PC-9 (cell line): ENCODE results near the gene SLC35E3. TPM values are rescaled to one million over a fixed set of nuclear protein-coding genes. Genes with fewer than 3 reads are reported as not detected.
"Not testable (repeated sequence)": the region's sequence is repeated elsewhere in the genome, so short reads cannot be mapped to it uniquely, and the experiment has no call there.

ENCODE experiments used
- BruUV-seq: library from RNA; stranded (reverse); fragments of 400-500 nt; replicated peaks from 2 replicates; lab custom pipeline; 2021; lab: Mats Ljungman, UMichigan
- CTCF ChIA-PET: fragments of 300-600 bp; sonication (Branson Sonifier 250); formaldehyde crosslinking; loops from one replicate; lab custom pipeline; 2022; ENCODE audit warnings: antibody characterized with exemption; lab: Charles Lee
- POLR2A ChIA-PET: fragments of 300-600 bp; sonication (Branson Sonifier 250); formaldehyde crosslinking; loops from one replicate; lab custom pipeline; 2022; ENCODE audit warnings: antibody characterized with exemption; ENCODE audit not compliant: unreplicated experiment; lab: Charles Lee
- DNase-seq, 2 experiments: peaks; one replicate each; pipeline versions ENCODE4 v3.0.0 to v3.0.0-alpha.2; 2015 to 2022; ENCODE audit warnings: mixed read lengths in 1 of 2
- H2AFZ ChIP-seq: fragments of 200-600 bp; sonication (generic); 2 replicates; pipeline ENCODE4 v1.8.1; 2017; ENCODE audit warnings: antibody characterized with exemption
- H3F3A ChIP-seq: fragments of 200-600 bp; sonication (generic); 2 replicates; pipeline ENCODE4 v1.8.1; 2017; ENCODE audit warnings: antibody characterized with exemption, mild to moderate bottlenecking, low read depth; ENCODE audit not compliant: insufficient read depth
- H3K27ac ChIP-seq: fragments of 200-600 bp; sonication (generic); 2 replicates; pipeline ENCODE4 v1.6.1; 2016; ENCODE audit warnings: mixed run types
- H3K27me3 ChIP-seq: fragments of 200-600 bp; sonication (generic); 2 replicates; pipeline ENCODE4 v1.6.1; 2016; ENCODE audit warnings: low read depth, mixed run types; ENCODE audit not compliant: insufficient read depth
- H3K36me3 ChIP-seq: fragments of 200-600 bp; sonication (generic); 2 replicates; pipeline ENCODE4 v1.6.1; 2016; ENCODE audit warnings: low read depth, mixed run types
- H3K4me1 ChIP-seq: fragments of 200-600 bp; sonication (generic); replicated peaks from 2 replicates; pipeline ENCODE4 v1.6.1; 2016; ENCODE audit warnings: mixed run types; ENCODE audit not compliant: insufficient read depth
- H3K4me2 ChIP-seq: fragments of 200-600 bp; sonication (generic); 2 replicates; pipeline ENCODE4 v1.6.1; 2017; ENCODE audit warnings: mixed run types
- H3K4me3 ChIP-seq: fragments of 200-600 bp; sonication (generic); 2 replicates; pipeline ENCODE4 v1.6.1; 2016; ENCODE audit warnings: mixed run types
- H3K79me2 ChIP-seq: fragments of 200-600 bp; sonication (generic); 2 replicates; pipeline ENCODE4 v1.6.1; 2017; ENCODE audit warnings: low read depth, mixed run types
- H3K9me2 ChIP-seq: fragments of 200-600 bp; sonication (generic); 2 replicates; pipeline ENCODE4 v1.8.1; 2017; ENCODE audit warnings: mild to moderate bottlenecking; ENCODE audit not compliant: insufficient read depth
- H3K9me3 ChIP-seq: fragments of 200-600 bp; sonication (generic); 2 replicates; pipeline ENCODE4 v1.8.1; 2016; ENCODE audit warnings: low read depth; ENCODE audit not compliant: insufficient read depth
- H4K20me1 ChIP-seq: fragments of 200-600 bp; sonication (generic); 2 replicates; pipeline ENCODE4 v1.8.1; 2017; ENCODE audit not compliant: insufficient read depth
- EZH2 ChIP-seq: fragments of 200-600 bp; sonication (generic); IDR thresholded peaks from 2 replicates; pipeline ENCODE4 v1.8.0; 2017; ENCODE audit warnings: antibody characterized with exemption, low read depth
- intact Hi-C: fragments of 100-400 bp; cut with micrococcal nuclease; formaldehyde crosslinking; loops from one replicate; pipeline ENCODE4 v1.10.0; 2022; ENCODE audit not compliant: unreplicated experiment
- total RNA-seq: library from RNA; stranded (reverse); gene quantifications from 2 replicates; pipeline ENCODE4 v1.2.3, GENCODE V29; 2021
- TF ChIP-seq, protein P1 (sequence below): fragments of 200-600 bp; sonication (generic); conservative IDR thresholded peaks from 2 replicates; pipeline ENCODE4 v1.6.1; 2017; ENCODE audit warnings: mixed run types, antibody characterized with exemption, mild to moderate bottlenecking, moderate library complexity

SLC35E3 gene
- total RNA-seq, 1 experiment from 2014 or later: 10.7 TPM

- Histone ChIP-seq H3K27ac (no peak overlapping the region), H3K4me2 (no peak overlapping the region), H3K79me2 (peaks cover 44% of the 10 kb centered on the region), H2AFZ (no peak overlapping the region), H3F3A (peaks cover 3% of the 10 kb centered on the region; the same call in 1 of the 2 replicates), H3K9me3 (no peaks in the 10 kb centered on the region), H3K9me2 (no peaks in the 10 kb centered on the region), H3K36me3 (peaks cover 35% of the 10 kb centered on the region), H3K4me3 (no peak overlapping the region), H3K4me1 (no peaks in the 10 kb centered on the region), H4K20me1 (peaks cover 25% of the 10 kb centered on the region), H3K27me3 (no peaks in the 10 kb centered on the region)
- ChIA-PET POLR2A (interaction anchor here (0.6 kb wide), 1 partner anchor 65 kb away, joined by 5 read pairs; no protein-coding TSS in a partner anchor), CTCF (no interaction called here)
- TF ChIP-seq EZH2: no peak
- TF ChIP-seq, protein P1, sequence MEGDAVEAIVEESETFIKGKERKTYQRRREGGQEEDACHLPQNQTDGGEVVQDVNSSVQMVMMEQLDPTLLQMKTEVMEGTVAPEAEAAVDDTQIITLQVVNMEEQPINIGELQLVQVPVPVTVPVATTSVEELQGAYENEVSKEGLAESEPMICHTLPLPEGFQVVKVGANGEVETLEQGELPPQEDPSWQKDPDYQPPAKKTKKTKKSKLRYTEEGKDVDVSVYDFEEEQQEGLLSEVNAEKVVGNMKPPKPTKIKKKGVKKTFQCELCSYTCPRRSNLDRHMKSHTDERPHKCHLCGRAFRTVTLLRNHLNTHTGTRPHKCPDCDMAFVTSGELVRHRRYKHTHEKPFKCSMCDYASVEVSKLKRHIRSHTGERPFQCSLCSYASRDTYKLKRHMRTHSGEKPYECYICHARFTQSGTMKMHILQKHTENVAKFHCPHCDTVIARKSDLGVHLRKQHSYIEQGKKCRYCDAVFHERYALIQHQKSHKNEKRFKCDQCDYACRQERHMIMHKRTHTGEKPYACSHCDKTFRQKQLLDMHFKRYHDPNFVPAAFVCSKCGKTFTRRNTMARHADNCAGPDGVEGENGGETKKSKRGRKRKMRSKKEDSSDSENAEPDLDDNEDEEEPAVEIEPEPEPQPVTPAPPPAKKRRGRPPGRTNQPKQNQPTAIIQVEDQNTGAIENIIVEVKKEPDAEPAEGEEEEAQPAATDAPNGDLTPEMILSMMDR: no peak
- no TSS peak for BruUV-seq
- no peak for DNase-seq
- intact Hi-C loops: no loop called here
These were observed 69.4 kb downstream of the SLC35E3 start for GRCh38 chr12:68815232-68815927.

DNA sequence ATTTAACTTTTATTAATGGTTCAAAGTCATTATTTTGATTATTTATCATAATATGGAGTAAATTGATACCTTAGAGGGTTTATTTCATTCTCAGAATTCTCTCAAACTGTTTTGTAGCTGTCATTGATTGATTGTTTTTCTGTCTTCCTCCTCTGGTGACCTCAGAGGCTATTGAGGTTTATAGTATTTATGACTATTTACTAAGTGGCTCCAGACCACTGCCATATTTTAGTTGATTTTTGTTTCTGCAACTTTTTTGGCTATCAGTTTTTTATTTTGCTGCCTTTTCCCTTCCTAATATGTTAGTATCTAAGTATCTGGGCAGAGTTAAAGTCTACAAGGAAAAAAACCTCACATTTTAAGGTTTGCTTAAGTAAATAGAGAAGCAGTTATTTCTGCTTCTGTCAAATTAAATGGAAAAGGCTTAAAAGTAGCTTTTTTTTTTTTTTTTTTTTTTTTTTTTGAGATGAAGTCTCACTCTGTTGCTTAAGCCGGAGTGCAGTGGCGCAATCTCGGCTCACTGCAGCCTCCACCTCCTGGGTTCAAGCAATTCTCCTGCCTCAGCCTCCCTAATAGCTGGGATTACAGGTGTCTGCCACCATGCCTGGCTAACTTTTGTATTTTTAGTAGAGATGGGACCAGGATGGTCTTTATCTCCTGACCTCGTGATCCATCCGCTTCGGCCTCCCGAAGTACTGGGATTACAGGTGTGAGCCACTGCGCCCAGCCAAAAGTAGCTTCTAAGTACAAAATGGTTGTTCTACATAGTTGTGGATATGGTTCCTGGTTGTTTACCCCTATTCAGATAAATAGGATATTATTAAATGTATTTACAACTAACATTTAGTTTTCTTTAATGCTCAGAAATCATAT is 70.2 kb downstream of the SLC35E3 start:
- no peak overlapping the region for H3K4me3 ChIP-seq
- POLR2A ChIA-PET: no interaction called here
- CTCF ChIA-PET: no interaction called here
- TF ChIP-seq, protein P1: no peak
- no peak for TF ChIP-seq EZH2
- no peaks in the 10 kb centered on the region for H3K9me2 ChIP-seq
- H2AFZ ChIP-seq: no peak overlapping the region
- peaks cover 25% of the 10 kb centered on the region for H4K20me1 ChIP-seq
- intact Hi-C loops: no loop called here
- H3K79me2 ChIP-seq: peaks cover 37% of the 10 kb centered on the region
- DNase-seq: no peak
- H3K4me2 ChIP-seq: no peak overlapping the region
- BruUV-seq: no TSS peak
- H3F3A ChIP-seq: peaks cover 3% of the 10 kb centered on the region; the same call in 1 of the 2 replicates
- no peaks in the 10 kb centered on the region for H3K27me3 ChIP-seq
- no peak overlapping the region for H3K27ac ChIP-seq
- H3K36me3 ChIP-seq: peaks cover 35% of the 10 kb centered on the region
- no peaks in the 10 kb centered on the region for H3K9me3 ChIP-seq
- no peaks in the 10 kb centered on the region for H3K4me1 ChIP-seq

DNA sequence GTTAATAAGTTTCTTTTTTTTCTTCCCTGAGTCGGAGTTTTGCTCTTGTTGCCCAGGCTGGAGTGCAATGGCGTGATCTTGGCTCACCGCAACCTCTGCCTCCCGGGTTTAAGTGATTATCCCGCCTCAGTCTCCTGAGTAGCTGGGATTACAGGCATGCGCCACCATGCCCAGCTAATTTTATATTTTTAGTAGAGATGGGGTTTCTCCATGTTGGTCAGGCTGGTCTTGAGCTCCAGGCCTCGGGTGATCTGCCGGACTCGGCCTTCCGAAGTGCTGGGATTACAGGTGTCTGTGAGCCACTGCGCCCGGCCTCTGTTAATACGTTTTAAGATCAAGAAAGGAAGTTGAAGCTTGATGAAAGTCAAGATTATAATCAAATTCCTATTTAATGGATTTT is 73.5 kb downstream of the SLC35E3 start:
- BruUV-seq, H3K27me3 ChIP-seq, H3K4me1 ChIP-seq, H3K9me2 ChIP-seq, intact Hi-C loops, H3K27ac ChIP-seq, H3F3A ChIP-seq, H3K4me2 ChIP-seq, POLR2A ChIA-PET, H3K9me3 ChIP-seq, CTCF ChIA-PET, DNase-seq, H3K4me3 ChIP-seq, H2AFZ ChIP-seq: not testable (repeated sequence)
- Histone ChIP-seq H4K20me1 (peaks cover 14% of the 10 kb centered on the region), H3K36me3 (peaks cover 37% of the 10 kb centered on the region), H3K79me2 (peaks cover 12% of the 10 kb centered on the region; the same call in 1 of the 2 replicates)
